Natural killer cell treated with Interleukin-12 subunit alpha and Interleukin-12 subunit beta and Interleukin-15 and Interleukin-18, amount 100 ng/mL, for 72 hours (primary cell): ENCODE data around the gene TSN. TPM values are rescaled to one million over a fixed set of nuclear protein-coding genes. Genes with fewer than 3 reads are reported as not detected.
"Not testable (repeated sequence)": the region's sequence is repeated elsewhere in the genome, so short reads cannot be mapped to it uniquely, and the experiment has no call there.

ENCODE experiments used
- ATAC-seq, 2 donors: fragments of 150-1000 bp; cut with Tn5 transposase in 1 of 2; sonication (Bioruptor Pico), chemical (Tn5 transposase) in 1 of 2; 2 replicates each; pipeline ENCODE4 v1.10.0; 2021
- DNase-seq: peaks from one replicate; pipeline ENCODE4 v3.0.0; 2022; ENCODE audit warnings: low spot score
- H3K27ac Mint-ChIP-seq, 2 donors: 1 replicate in 1 of 2; 2 replicates in 1 of 2; pipeline ENCODE4 v1.8.0; 2022; ENCODE audit warnings: mixed read lengths in 2 of 2, mild to moderate bottlenecking in 1 of 2, moderate library complexity in 1 of 2
- H3K27me3 Mint-ChIP-seq, 2 donors: 1 replicate in 1 of 2; 2 replicates in 1 of 2; pipeline ENCODE4 v1.8.0; 2022; ENCODE audit warnings: mixed read lengths in 2 of 2
- H3K36me3 Mint-ChIP-seq: one replicate; pipeline ENCODE4 v1.8.0; 2022; ENCODE audit warnings: mixed read lengths
- H3K4me1 Mint-ChIP-seq, 2 donors: 1 replicate in 1 of 2; 2 replicates in 1 of 2; pipeline ENCODE4 v1.8.0; 2022; ENCODE audit warnings: low read depth in 2 of 2, mixed read lengths in 2 of 2, mild to moderate bottlenecking in 1 of 2
- H3K4me3 Mint-ChIP-seq: one replicate; pipeline ENCODE4 v1.8.0; 2022; ENCODE audit warnings: mixed read lengths
- H3K9me3 Mint-ChIP-seq: 2 replicates; pipeline ENCODE4 v1.8.0; 2022; ENCODE audit warnings: mixed read lengths
- total RNA-seq, 2 donors: library from RNA; stranded (reverse); gene quantifications; one replicate each; pipeline ENCODE4 v1.2.3, GENCODE V29; 2022

The TSN gene
- total RNA-seq, 2 donors from 2014 or later, result 59.8 to 69.9 TPM

GRCh38 chr2:121817304-121817703 lies 61.9 kb downstream of the TSN start:
- H3K36me3 Mint-ChIP-seq, DNase-seq, H3K4me1 Mint-ChIP-seq, H3K4me3 Mint-ChIP-seq, ATAC-seq, H3K9me3 Mint-ChIP-seq, H3K27ac Mint-ChIP-seq: not testable (repeated sequence)
- H3K27me3 Mint-ChIP-seq, result peaks cover 8 to 14% of the 10 kb centered on the region in 2 donors

Other genes with a start within 250 kb of the TSN start
- gene RNU4ATAC, start 224.8 kb upstream of the TSN start, total RNA-seq, result not detected
- gene CLASP1, start 106.2 kb upstream of the TSN start, total RNA-seq, result 100 to 1,000 TPM in 1 of 2 donors, 10 to 100 TPM in 1; 88.6 to 121 TPM
- gene NIFK, start 18.8 kb upstream of the TSN start, total RNA-seq, result 100 to 1,000 TPM in 1 of 2 donors, 10 to 100 TPM in 1; 90.6 to 105 TPM